Esophagus muscularis mucosa (tissue), 4 donors: ENCODE data around the gene FBXL7. TPM values are rescaled to one million over a fixed set of nuclear protein-coding genes. Genes with fewer than 3 reads are reported as not detected.

ENCODE experiments used
- DNase-seq: peaks from one replicate; pipeline ENCODE4 v3.0.0-alpha.2; 2017; ENCODE audit errors: extremely low spot score
- H3K27ac ChIP-seq, 4 donors: fragments of 200-600 bp; sonication (generic); replicated peaks in 1 of 4; 1 replicate in 3 of 4; 2 replicates in 1 of 4; pipeline ENCODE4 v1.5.1; 2016 to 2019; ENCODE audit warnings: mild to moderate bottlenecking in 1 of 4
- H3K27me3 ChIP-seq, 4 donors: fragments of 200-600 bp; sonication (generic); one replicate each; pipeline versions ENCODE4 v1.5.1 to v1.6.0; 2016 to 2019
- H3K36me3 ChIP-seq, 4 donors: fragments of 200-600 bp; sonication (generic); one replicate each; pipeline ENCODE4 v1.5.1; 2016 to 2019
- H3K4me1 ChIP-seq, 4 donors: fragments of 200-600 bp; sonication (generic); one replicate each; pipeline ENCODE4 v1.5.1; 2016 to 2019
- H3K4me3 ChIP-seq, 4 donors: fragments of 200-600 bp; sonication (generic); 1 replicate in 2 of 4; 2 replicates in 2 of 4; pipeline ENCODE4 v1.5.1; 2016 to 2019; ENCODE audit warnings: mild to moderate bottlenecking in 4 of 4, moderate library complexity in 1 of 4
- H3K9me3 ChIP-seq, 4 donors: fragments of 200-600 bp; sonication (generic); 1 replicate in 3 of 4; 2 replicates in 1 of 4; pipeline ENCODE4 v1.5.1; 2016 to 2019
- CTCF ChIP-seq, 3 experiments: fragments of 200-600 bp in 2 of 3; fragments of 450-650 bp in 1 of 3; sonication (generic) in 2 of 3; IDR thresholded peaks; one replicate each; pipeline ENCODE4 v1.5.1; 2017 to 2019; ENCODE audit warnings: antibody characterized with exemption in 3 of 3, mild to moderate bottlenecking in 2 of 3, moderate library complexity in 1 of 3
- EP300 ChIP-seq: sonication (generic); formaldehyde crosslinking; IDR thresholded peaks from one replicate; pipeline ENCODE4 v1.6.1; 2017; ENCODE audit warnings: antibody characterized with exemption
- POLR2A ChIP-seq: fragments of 450-650 bp; IDR thresholded peaks from one replicate; pipeline ENCODE4 v1.6.1; 2017; ENCODE audit warnings: antibody characterized with exemption, moderate library complexity, mild to moderate bottlenecking, low read depth
- POLR2AphosphoS5 ChIP-seq, 2 donors: sonication (generic); formaldehyde crosslinking; IDR thresholded peaks; one replicate each; pipeline ENCODE4 v1.6.1; 2017; ENCODE audit warnings: antibody characterized with exemption in 2 of 2
- WGBS: methylation state at CpG from one replicate; pipeline ENCODE4 v1.1.5; 2018; 5-methylcytosine and 5-hydroxymethylcytosine counted together
- intact Hi-C: fragments of 100-400 bp; cut with DNase I; formaldehyde crosslinking; loops from one replicate; pipeline ENCODE4 v1.15.1; 2023
- total RNA-seq, 4 donors: library from RNA; depleted of rRNA; stranded (reverse); fragments of >200 nt; gene quantifications; one replicate each; pipeline versions ENCODE4 v1.1.0 to v1.2.1, GENCODE V29; 2016

Gene FBXL7
- total RNA-seq, 4 donors from 2014 or later, result 25.7 to 37.7 (median 27.6) TPM

DNA sequence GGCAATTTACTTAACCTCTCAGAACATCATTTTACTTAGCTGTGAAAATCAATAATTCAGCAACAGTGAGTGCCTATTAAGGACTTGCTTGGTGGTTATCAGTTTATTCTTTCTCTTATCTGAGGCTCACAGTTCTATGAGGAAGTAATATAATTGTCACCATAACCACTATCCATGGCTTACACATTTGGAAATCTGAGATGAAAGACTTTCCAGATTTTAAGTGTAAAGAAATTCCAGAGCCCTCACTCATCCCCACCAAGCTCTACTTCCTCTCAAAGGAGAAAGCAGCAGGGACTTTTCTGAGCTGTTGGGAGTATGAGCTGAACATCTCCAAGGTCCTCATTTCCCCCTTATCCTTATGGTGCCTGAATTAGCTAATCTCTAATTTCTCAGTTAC is 321.5 kb downstream of the FBXL7 start:
- Histone ChIP-seq H3K4me1 (peaks cover 3 to 9% (median 6%) of the 10 kb centered on the region in 4 donors), H3K9me3 (no peaks in the 10 kb centered on the region), H3K36me3 (no peaks in the 10 kb centered on the region), H3K27me3 (no peaks in the 10 kb centered on the region), H3K4me3 (no peak overlapping the region), H3K27ac (no peak overlapping the region)
- no peak for DNase-seq
- TF ChIP-seq EP300, result no peak
- no peak for TF ChIP-seq POLR2AphosphoS5 (IDR thresholded peaks at IDR 0.05)
- TF ChIP-seq POLR2A, result no peak
- TF ChIP-seq CTCF (IDR thresholded peaks at IDR 0.05), result no peak
- intact Hi-C loops, result loop anchor here (5.0 to 10.0 kb wide), 3 partner anchors 319 to 717 kb away; partner anchors contain the start of gene FBXL7

DNA sequence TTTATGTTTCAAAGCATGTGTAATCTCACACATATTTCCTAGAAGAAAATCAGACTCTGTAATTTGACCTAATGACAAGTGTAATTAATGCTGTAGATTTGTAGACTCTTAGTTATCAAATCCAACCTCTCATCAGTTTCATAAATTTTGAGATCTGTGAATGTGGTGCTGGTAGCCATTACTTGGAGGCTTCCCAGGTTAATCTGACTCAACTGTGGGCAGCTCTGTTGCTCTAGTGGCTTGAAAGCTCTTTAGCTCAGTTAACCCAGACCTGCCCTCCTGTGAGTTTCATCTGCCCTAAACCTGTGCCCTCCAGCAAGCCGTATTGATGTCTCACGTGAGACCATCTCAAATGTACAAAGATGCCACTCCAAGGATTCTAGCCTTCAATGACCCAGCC is 323.4 kb downstream of the FBXL7 start:
- Histone ChIP-seq H3K4me3 (no peak overlapping the region), H3K27ac (no peak overlapping the region), H3K27me3 (no peaks in the 10 kb centered on the region), H3K9me3 (no peaks in the 10 kb centered on the region), H3K36me3 (no peaks in the 10 kb centered on the region), H3K4me1 (peaks cover 3 to 9% (median 6%) of the 10 kb centered on the region in 4 donors)
- TF ChIP-seq POLR2AphosphoS5 (IDR thresholded peaks at IDR 0.05), result no peak
- DNase-seq, result no peak
- WGBS, result 86% methylated on average over 2 of the region's 2 CpGs
- intact Hi-C loops, result loop anchor here (5.0 to 10.0 kb wide), 3 partner anchors 321 to 719 kb away; partner anchors contain the start of gene FBXL7

DNA sequence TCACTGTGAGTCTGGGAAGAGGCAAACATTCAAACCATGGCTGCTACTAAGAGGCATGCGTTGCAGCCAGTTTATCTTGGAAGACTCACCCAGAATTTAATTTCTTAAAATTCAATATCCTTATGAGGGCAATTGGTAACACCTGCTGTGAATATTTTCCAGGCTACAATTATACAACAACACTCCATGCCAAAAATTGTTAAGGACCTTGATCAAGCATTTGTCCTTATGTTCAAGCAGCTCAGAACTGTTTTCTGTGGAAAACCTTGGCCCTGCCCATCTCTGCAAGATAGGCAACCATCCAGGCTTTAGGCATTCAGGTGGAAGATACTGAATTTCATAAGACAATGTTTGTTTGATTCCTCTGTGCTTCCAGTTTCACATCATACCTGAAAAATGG is 327.8 kb downstream of the FBXL7 start:
- TF ChIP-seq EP300 (no peak), POLR2AphosphoS5 (IDR thresholded peaks at IDR 0.05) (no peak), POLR2A (no peak), CTCF (IDR thresholded peaks at IDR 0.05) (no peak)
- Histone ChIP-seq H3K9me3 (no peaks in the 10 kb centered on the region), H3K4me1 (peaks cover 9 to 14% (median 10%) of the 10 kb centered on the region in 4 donors), H3K36me3 (no peaks in the 10 kb centered on the region), H3K27me3 (no peaks in the 10 kb centered on the region), H3K27ac (no peak overlapping the region), H3K4me3 (no peak overlapping the region)
- WGBS, result no CpG with 5 or more reads among the region's 1 CpG
- intact Hi-C loops, result loop anchor here (10.0 kb wide), 1 partner anchor 723 kb away; no protein-coding TSS in a partner anchor
- DNase-seq, result no peak

GRCh38 chr5:15831408-15831807 is 331.4 kb downstream of the FBXL7 start:
- H3K27ac ChIP-seq, result no peak overlapping the region
- H3K4me1 ChIP-seq, result peaks cover 8 to 25% (median 15%) of the 10 kb centered on the region in 4 donors
- no peaks in the 10 kb centered on the region for H3K27me3 ChIP-seq
- no peak for TF ChIP-seq POLR2A
- no peak for TF ChIP-seq POLR2AphosphoS5 (IDR thresholded peaks at IDR 0.05)
- TF ChIP-seq CTCF (IDR thresholded peaks at IDR 0.05), result no peak
- TF ChIP-seq EP300, result no peak
- no peaks in the 10 kb centered on the region for H3K9me3 ChIP-seq
- WGBS, result 78% methylated on average over 4 of the region's 4 CpGs
- intact Hi-C loops, result no loop called here
- no peak for DNase-seq
- H3K4me3 ChIP-seq, result no peak overlapping the region
- no peaks in the 10 kb centered on the region for H3K36me3 ChIP-seq

DNA sequence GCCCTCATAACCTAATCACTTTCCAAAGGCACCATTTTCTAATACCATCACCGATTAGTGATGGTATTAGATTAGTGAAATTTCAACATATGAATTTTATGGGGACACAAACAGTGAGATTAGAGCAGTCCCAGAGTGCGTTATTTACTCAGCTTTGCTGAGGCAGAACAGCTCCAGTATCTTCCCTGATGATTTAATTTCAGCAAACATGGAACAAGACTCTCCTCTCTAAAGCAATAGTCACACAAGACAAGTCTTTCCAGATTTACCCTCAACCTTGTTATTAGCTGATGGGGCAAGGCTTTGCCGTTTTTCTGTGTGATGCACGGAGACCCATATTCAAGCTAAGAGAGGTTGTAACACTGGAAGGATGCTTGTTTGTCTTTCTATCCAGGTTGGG is 333.4 kb downstream of the FBXL7 start:
- WGBS, result 92% methylated on average over 4 of the region's 4 CpGs
- no peaks in the 10 kb centered on the region for H3K36me3 ChIP-seq
- peaks cover 16 to 34% (median 27%) of the 10 kb centered on the region in 4 donors for H3K4me1 ChIP-seq
- DNase-seq, result no peak
- H3K4me3 ChIP-seq, result no peak overlapping the region
- intact Hi-C loops, result no loop called here
- H3K9me3 ChIP-seq, result no peaks in the 10 kb centered on the region
- no peak overlapping the region for H3K27ac ChIP-seq
- H3K27me3 ChIP-seq, result no peaks in the 10 kb centered on the region
- TF ChIP-seq CTCF (IDR thresholded peaks at IDR 0.05), result no peak
- no peak for TF ChIP-seq POLR2A
- no peak for TF ChIP-seq POLR2AphosphoS5 (IDR thresholded peaks at IDR 0.05)
- TF ChIP-seq EP300, result no peak
